Fibroblast of skin of abdomen (primary cell): ENCODE results near the gene HSD11B2.

Experiments
- DNase-seq: peaks from one replicate; pipeline ENCODE4 v3.0.0-alpha.2; 2013

The HSD11B2 gene

GRCh38 chr16:67435758-67436164 is 4.8 kb downstream of the HSD11B2 start:
- DNase-seq, result no peak

- DNase-seq, result no peak
Measured at GRCh38 chr16:67436640-67437193, 5.8 kb downstream of the HSD11B2 start.

- DNase-seq, result no peak
Measured at GRCh38 chr16:67437513-67437912, 6.6 kb downstream of the HSD11B2 start.

DNA sequence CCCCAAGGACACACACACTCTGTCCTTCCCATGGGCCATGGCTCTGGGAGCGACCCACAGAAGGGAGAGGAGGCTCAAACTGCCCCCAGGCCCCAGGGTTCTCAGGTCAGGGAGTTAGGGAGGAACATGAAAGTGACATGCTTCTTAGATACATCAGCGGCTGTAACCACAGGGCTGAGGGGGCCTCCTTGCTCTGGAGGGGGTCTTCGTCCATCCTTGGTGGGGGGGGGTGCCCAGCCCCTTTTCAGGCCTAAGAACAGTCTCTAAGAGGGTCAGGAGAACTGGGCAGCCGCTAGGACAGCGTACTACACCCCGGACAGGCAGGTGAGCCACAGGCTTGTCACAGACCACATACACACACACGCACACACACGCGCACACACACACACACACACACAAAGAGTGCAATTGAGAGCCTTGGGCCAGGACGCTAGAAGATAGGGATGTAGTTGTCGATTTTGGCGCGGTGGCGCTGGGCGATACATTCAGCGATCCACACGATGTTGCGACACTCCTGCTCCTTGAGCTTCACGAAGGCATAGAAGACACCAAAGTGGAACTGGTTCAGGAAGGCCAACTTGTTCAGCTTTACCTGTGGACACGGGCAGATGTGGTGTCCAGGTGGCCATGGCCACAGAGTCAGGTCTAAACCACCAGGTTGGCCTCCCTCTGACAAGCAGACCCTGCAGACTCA is 7.3 kb downstream of the HSD11B2 start:
- no peak for DNase-seq

DNA sequence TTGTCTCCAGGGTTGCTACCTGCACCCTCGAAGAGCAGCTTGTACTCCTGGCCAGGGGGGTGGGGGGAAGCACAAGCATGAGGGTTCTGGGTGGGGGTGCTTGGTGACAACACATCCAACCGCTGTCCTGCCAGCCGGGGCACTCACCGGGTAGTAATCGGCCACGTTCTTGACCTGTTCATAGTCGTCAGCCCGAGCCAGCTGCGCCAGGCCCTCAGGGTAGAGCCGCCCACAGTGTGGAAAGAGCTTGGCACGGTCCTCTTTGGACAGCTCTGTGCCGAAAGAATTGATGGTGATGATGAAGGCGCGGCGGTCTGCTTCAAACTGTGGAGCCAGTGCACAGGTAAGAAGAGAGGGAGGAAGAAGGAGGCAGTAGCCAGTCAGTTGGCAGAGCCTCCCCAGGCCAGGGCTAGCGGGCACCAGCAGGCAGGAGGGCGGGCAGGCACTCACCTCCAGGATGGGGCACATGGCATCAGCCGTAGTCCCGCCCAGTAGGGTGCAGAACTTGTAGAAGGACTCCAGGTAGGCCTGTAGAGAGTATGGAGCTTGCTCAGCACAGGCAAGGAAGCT is 8.0 kb downstream of the HSD11B2 start:
- DNase-seq, result no peak

DNA sequence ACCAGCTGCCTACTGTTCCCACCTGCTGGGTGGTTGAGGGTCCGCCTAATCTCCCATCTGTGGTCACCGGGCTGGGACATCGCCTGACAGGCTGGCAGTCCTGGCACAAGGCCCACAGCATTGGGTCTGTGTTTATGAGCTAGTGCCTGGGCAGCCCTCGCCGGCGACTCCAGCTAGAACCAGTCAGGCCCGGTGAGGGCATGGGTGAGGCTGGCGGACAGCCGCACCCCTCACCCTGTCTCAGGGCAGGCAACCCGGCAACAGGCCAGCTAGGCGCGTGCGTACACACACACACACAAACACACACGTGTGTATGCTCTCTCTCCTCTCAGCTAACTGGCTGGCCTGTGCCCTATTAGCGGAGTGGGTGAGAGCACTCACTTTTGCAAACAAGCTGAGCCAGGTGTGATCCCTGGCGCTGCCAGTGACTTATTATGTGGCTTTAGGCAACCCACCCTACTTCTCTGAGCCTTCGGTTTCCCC is 10.4 kb downstream of the HSD11B2 start:
- no peak for DNase-seq

- no peak for DNase-seq
Measured at GRCh38 chr16:67441907-67442306, 11.0 kb downstream of the HSD11B2 start.

GRCh38 chr16:67442581-67443255 is 11.8 kb downstream of the HSD11B2 start:
- no peak for DNase-seq

DNA sequence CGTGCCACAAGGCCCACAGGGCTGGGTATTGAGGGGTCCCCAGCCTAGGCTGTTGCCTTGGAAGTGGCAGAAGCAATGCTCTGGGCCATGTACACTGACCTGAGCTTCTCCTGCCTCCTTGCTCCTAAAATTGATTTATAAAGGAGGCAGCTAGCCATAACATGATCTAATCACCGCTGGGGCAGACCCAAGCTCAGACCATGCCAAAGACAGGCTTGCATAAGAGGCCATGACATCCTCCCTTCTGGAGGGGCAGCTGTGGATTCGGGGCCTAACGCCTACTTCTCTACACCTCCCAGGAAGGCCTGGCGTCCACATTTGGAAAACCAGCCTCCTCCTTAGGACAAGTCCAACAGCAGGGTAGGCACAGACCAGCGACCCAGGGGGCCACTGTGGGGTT is 12.3 kb downstream of the HSD11B2 start:
- no peak for DNase-seq

DNA sequence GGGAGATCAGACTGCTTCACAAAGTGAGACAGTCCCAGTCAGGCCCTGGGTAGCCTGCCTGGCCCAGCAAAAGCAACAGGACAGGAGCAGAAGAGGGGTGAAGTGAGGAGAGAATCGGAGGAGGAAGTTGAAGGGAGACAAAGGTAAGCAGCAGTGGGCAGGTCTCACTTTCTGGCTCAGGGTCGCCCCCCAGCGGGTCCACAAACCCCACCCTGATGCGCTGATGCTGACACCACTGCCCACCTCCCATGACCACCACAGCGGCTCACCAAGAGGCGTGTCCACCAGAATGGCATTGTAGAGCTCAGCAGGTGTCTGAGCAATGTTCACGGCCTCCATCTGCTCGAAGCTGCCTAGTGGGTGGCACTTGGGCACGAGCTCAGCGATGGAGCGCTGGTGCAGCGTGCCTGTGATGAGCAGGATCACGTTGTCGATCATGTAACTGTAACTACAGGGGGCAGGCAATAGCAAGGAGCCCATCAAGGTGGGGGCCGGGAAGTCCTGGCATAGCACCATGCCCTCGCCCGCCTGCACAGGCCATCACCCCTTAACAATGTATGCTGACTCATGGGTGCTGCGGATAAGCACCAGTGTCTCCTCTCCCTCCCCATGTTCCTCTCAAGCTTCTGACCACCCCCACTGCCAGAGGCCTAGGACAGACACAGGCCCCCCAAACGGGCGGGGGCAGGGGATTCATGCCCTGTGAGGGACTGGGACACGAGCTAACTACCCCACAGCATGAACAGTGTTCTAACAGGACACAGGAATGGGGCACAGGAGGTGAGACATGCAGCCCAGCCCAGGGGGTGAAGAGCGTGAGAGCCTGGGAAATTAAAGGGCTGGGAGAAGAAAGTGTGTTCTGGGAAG is 13.6 kb downstream of the HSD11B2 start:
- DNase-seq, result no peak

- DNase-seq, result no peak
Measured at GRCh38 chr16:67445126-67445426, 14.2 kb downstream of the HSD11B2 start.

DNA sequence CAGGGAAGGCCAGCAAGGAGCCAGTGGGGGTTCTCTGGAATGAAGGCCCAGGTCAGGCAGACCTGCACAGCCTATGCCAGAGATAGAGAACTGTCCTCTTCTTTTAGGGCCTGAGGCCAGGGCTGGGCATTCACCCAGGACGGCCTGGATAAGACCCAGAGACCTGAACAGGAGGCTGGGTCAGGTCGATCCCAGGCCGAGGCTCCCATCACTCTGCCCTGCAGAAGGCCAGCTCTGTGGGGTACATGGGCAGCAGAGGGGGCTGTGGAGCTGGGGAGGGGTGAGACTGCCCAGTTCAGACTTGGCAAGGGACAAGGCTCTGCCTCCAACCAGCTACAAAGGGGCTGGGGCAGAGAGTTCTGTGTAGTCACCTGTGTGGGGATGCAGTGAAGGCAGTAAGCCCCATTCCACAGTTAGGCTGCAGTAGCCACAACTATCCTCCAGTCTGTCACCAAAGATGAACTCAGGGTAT is 14.6 kb downstream of the HSD11B2 start:
- no peak for DNase-seq

DNA sequence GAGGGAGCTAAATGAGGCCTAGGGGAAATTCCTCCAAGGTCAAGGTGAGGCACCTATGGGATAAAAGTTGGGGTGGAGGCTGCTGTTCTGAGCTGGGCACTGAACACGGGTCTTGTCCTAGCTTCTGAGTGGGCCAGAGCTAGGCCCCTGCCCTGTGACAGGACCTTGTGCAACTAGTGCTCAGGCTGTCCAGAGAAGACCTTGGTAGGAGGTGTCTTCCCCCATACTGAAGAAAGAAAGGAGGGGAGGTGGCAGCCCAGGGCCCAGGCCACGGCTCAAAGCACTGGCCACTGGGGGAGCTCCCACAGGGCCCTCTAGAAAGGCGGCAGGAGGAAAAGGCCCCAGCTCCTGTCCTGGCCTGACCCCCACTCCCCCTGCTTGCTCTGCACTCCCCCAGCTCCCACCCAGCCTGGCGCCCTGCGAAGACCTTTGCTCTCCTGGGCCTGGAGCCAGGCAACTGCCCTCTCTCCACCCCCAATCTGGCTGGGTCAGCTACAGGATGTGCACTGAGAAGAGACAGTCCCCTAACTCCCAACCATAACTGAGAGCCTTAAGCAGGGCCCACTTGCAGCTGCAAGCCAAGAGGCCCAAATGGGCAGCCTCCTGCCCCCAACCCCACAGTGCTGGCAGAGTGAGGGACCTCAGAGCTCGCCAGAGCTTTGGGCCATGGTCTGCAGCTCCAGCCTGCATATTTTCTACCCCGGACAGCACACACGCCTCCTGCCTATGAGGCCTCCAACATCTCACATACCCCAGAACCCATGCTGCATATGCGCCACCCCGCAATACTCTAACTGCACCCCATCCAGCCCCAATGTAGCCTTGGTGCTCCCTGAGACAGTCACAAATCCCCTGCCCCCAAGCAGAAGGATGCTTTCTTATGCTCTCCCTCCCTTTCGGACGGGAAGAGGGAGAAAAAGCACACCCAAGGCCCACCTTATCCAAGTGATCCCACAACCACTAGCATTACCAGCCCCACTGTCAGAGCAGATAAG is 15.3 kb downstream of the HSD11B2 start:
- DNase-seq, result no peak

DNA sequence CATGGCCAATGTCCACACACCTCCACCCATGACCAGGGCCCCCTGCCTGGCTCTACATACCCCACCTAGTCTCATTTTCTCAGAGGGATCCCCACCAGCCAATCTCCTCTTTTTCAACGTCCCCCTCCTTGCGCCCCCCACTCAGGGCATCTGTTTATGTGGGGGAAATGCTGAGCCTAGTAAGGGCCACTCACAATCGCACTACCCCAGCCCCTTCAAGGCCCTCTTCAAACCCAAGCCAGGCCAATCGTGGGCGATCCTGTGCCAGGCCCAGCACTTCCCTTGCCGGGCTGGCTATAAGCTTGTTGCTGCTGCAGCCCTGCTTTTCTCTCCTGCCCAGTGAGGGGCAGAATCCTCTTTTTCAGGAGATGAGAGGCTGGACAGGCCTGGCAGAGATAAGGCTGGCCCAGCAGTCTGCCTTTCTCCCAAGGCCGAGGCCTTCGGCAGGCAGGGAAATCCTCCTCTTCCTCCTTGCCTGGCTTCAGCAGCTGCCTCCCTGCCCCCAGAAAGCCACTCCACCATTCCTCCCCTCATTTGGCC is 16.1 kb downstream of the HSD11B2 start:
- DNase-seq, result no peak

- peak; percentile 12 for DNase-seq
Measured at GRCh38 chr16:67447508-67448076, 16.7 kb downstream of the HSD11B2 start.

DNA sequence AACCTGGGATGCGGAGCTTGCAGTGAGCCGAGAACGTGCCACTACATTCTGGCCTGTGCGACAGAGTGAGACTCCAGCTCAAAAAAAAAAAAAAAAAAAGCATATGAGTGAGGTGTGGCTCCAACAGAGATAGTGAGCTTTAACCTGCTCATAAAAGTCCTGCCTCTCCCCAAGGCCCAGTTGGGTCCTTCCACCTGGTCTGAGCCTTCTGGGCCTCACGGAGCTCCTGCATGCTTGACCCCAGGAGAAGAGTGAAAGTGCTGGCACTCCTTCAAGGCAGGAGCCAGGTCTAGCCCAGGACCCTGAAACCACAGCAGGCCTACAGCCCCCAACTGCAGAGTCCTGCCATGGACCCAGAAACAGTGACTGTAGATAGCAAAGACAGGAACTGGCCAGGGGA is 17.7 kb downstream of the HSD11B2 start:
- DNase-seq, result no peak

DNA sequence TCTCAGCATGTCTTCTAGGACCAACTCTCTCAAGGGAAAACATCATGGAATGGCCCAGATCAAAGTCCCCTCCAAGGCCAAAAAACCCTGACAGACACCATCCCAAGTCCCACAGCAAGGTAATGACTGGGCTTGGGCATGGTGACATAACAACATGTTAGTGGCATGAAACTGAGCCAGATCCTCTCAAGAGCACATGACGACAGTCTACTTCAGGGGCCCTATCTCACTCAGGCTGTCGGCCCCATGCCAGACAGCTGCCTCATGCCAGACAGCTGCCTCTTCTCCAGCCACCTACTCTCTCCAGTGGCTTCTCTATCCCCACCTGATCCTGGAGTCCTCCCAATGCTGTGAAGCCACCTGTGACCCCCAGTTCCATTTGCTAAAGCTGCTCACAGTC is 18.4 kb downstream of the HSD11B2 start:
- DNase-seq, result no peak

GRCh38 chr16:67449739-67450138 is 18.8 kb downstream of the HSD11B2 start:
- DNase-seq, result no peak

- no peak for DNase-seq
Measured at GRCh38 chr16:67451061-67451703, 20.3 kb downstream of the HSD11B2 start.
